NCI-H69 (cell line): ENCODE measurements around the gene SCP2.
A peak's percentile ranks its signal among the peaks of the same experiment; 100 is the strongest.

Experiments
- DNase-seq: peaks from one replicate; lab custom pipeline; 2025; lab: John Stamatoyannopoulos, UW

Gene SCP2

DNA sequence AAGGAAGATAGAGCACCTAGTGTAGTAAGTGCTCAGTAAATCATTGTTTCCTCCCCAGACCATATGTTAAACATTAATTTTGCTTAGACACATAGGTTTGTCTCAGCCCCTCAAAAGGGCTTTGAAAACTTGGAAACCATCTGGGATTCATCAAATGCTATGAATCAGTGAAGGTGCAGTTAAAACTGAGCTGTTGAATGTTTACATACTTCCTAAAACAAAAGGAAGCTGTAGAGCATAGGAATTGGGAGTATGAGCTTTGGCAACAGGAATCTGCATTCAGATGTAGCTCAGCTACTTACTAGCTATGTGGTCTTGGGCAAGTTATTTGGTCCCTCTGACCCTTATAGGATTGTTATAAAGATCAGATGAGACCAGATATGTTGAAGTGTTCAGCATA, 116.2 kb downstream of the SCP2 start:
- DNase-seq: no peak

DNA sequence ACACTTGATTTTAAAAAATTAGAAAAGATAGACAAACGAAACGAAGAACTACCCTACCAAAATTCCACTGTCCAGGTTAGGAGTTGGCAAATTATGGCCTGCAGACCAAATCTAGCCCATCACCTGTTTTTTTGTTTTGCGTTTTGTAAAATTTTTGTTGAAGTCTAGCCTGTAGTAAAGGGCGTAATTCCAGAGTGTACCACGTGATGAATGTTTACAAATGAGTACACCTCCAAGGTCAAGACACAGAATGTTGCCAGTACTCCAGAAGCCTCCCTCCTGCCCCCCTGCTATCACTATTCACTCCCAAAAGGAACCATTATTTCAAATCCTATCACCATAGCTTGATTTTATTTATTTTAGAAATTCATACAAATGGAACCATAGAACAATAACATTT, 117.8 kb downstream of the SCP2 start:
- DNase-seq: peak; percentile 9

DNA sequence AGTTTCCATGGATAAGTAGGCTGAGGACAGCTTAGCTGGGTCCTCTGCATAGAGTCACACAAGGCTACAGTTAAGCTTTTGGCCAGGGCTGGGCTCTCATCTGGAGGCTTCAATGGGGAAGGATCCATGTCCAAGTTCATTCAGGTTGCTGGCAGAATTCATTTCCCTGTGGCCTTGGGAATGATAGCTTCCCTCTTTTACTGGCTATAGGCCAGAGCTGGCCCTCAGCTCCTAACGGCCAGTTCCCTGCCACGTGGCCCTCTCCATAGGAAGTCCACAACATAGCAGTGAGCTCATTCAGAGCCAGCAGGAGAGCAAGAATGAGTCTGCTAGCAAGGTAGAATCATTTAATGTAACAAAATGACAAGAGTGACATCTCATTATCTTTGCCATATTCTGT, 119.9 kb downstream of the SCP2 start:
- DNase-seq: peak; percentile 94

DNA sequence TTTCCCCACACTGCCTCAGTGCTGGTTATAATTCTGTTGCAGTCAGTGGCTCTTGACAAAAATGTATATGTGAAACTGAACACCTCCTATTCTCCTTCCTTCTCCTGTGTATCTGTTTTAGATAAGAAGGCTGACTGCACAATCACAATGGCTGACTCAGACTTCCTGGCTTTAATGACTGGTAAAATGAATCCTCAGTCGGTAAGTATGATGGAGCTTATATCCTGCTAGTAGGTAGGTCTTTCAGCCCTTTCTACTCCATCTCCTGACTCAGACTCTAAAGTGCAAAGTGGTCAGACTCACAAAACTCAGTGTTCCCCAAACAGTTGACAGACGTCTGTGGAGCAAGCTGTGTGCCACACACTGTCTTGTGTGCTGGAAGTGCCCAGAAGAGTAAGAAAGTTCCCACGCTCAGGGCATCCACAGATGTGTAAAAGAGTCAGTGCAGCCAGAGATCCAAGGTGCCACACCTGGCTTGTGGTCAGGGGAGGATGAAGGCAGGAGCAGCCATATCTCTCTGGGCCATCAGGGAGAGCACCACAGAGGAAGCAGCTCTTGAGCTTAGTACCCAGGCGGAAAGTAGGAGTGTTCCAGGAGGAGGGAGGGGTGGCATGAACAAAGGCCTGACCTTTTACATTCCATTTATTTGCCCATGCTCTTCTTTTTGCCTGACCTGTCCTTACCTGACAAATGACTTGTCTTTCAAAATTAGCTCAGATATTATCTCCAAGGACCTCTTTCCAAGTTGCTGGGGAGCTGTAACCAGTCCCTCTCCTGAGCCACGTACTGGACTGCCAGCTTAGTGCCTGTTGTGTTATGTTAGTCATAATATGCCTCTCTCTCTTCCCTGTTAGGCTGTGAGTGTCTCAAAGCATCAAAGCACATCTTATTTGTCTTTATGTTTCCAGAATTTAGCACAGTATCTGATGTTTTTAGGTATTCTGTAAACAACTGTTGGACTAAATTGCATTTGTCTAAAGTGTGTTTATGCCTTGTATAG, 121.0 kb downstream of the SCP2 start:
- DNase-seq: peak; percentile 77

DNA sequence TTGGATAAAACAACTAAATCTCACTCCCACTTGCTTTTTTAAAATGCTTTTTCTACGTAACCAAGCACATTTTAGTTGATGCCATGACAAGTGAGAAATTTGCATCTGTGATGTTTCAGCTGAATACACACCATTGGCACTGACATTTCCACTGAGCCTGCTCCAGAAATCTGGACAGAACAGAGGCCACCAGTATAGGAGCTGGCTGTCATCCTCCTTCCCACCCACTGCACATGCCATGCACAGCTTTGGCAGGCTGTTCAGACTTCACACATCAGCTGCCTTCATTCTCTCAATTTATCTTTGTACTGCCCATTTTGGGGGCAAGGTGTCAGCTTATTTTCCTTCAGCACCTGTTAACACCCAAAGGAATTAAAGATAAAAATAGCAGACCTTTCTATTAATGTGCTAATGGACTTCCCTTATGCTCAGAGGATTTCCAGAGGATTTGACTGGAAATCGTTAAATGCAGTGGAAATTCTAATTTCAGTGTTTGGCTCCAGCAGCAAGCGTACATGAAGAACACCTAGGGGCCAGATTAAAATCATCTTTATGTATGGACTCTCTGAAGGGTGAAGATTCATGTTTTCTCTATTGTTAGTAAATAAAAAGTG, 122.0 kb downstream of the SCP2 start:
- DNase-seq: peak; percentile 51

DNA sequence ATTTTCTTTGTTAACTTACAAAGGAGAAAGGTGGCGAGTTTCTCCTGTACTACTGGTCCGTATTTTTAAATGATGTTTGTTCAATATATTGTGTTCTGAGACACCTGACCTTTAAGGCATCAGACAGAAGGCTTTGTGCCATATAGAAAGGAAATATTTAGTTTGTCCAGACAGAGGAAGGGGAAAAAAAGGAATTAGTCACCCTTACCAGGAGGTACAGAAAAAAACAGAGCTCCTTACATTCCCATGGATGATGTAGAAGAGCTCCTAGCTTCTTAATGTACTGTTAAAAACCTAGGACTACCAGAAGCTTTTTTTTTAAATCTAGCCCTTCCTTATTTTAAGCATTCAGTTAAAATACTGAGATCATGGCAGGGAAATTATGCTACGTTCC, 122.5 kb downstream of the SCP2 start:
- DNase-seq: peak; percentile 33

DNA sequence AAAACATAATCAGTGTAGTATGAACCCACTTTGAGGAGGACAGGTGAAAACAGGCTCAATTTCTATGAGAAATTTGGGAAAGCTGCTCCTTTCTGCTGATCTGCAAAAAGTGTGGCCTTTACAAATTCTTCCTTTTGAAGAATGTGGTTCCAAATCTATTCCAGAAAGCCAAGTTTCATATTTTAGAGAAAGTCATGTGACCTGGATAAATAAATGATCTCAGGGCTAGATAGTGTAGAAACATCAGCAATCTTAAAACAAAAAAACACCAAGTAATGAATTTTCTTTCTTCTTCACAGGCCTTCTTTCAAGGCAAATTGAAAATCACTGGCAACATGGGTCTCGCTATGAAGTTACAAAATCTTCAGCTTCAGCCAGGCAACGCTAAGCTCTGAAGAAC, 123.2 kb downstream of the SCP2 start:
- no peak for DNase-seq

DNA sequence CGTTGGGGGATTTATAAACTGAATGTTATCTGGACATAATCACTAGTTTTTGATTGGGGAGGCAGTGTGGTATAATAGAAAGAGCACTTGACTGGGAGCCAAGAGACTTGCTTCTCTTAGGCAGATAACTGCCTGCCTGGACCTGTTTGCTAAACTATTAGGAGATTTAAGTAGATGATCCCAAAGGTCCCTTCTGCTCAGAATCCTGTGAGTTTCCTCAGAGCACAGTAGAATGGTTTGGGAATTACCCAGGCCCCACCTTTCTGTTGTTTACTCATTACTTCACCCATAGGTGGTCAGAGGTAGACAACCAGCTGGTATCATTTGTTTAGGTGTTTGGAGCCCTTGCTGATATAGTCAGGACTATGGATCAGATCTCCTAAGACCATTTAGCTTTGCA, 124.6 kb downstream of the SCP2 start:
- peak; percentile 94 for DNase-seq

DNA sequence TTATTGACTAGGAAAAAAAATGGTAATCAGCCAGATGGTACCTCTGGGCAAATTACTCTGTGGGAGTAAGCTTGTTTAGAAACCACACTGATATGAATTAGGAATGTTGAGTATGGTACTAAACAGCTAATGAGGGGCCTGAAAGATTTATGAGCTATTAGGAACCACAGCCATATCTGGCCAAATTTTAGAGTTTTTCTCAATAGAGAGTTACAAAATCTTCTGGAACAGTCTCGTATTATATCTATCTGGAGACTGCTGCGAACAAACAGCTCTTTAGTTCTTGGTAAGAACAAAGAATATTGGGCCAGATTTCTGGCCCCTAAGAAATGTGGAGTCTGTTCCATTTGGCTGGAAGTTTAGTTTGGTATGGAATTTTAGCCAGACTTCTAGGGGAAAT, 130.1 kb downstream of the SCP2 start:
- DNase-seq: peak; percentile 75

DNA sequence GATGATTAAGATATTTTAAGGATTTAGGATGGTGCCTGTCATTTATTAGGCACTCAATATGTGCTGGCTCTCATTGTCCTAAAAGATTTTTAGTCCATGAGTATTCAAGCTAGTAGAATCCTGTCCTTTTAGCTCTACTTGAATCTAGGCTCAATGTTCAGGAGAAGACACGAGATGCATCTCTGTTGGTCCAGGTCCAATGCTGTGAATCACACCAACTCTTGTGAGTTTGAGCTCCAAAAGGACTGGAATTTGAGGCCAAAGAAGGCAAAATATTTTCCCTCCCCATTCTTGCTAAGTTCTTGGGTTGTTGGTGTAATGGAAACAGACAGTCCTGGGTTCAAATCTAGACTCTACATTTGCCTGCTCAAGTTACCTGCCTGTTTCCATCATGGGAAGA, 133.5 kb downstream of the SCP2 start:
- no peak for DNase-seq

DNA sequence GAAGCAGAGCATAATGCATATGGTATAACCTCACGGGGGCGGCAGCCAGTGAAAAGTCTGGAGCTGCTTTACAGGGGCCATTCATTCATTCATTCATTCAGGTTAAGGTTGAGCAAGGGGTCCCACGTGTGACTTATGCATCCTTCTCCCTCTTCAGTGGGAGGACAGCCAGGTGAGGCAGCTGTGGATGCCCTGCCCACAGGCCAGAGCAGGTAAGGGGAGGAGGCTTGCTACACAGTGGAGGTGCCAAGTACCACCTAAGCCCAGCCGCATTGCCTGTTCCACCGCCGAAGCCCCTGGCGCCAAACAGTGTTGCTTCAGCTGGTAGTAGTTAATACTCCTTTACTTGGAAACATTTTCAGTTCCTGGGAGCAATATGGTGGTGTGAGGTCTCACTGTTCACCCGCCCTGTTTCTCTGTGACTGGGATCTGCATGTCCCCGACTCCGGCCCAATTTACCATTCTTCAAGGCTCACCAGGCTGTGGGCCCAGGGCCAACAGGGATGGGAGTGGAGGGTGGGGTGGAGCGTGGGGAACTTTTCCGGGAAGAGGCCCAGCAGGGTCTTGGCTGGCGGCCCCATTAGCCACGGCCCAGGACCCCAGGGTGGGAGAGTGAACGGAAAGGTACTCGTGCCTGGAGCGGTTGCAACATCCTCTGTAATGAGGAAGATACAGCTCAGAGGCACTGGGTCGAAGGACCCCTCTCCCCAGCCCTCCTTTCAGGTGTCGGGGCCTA, 134.2 kb downstream of the SCP2 start:
- peak; percentile 45 for DNase-seq

DNA sequence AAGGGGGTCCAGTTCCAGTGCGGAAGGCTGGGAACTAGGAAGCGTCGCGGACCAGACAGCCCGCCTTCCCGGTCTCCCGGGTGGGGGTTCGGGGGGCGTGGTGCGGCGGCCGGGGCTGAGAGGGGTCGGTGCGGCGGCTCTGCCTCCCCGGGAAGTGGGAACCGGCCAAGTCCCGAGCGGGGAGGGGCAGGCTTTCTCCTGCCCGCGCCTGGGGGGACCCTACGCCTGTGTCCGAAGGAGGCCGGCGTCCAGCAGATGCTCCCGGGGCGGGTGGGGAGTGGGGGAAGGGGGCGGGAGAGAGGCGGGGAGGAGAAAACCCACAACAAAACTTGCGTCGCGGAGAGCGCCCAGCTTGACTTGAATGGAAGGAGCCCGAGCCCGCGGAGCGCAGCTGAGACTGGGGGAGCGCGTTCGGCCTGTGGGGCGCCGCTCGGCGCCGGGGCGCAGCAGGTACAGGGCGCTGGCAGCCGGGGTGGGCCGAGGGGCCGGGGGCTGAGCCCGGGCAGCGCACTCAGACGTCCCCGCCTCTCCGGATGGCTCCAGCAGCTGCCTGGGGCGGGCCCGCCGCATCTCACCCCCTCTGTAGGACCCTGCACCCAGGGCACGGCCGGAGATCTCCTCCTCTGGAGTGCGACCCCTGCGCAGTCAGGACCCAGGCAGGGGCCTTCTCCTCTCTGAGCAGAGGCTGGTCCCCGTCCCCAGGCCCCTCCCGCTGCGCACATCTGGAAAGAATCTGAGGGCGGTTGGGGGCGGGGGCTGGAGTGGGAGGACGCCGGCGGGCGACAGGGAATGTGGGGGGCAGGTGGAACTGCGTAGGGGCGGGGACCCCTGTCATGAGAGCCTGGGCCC, 135.0 kb downstream of the SCP2 start, which contains the start of gene PODN:
PODN (plus strand) TSS at position 355 of the 849 bp plus-strand sequence. CDS start 7,643 bp downstream, outside the sequence.
- DNase-seq: peak; percentile 58

DNA sequence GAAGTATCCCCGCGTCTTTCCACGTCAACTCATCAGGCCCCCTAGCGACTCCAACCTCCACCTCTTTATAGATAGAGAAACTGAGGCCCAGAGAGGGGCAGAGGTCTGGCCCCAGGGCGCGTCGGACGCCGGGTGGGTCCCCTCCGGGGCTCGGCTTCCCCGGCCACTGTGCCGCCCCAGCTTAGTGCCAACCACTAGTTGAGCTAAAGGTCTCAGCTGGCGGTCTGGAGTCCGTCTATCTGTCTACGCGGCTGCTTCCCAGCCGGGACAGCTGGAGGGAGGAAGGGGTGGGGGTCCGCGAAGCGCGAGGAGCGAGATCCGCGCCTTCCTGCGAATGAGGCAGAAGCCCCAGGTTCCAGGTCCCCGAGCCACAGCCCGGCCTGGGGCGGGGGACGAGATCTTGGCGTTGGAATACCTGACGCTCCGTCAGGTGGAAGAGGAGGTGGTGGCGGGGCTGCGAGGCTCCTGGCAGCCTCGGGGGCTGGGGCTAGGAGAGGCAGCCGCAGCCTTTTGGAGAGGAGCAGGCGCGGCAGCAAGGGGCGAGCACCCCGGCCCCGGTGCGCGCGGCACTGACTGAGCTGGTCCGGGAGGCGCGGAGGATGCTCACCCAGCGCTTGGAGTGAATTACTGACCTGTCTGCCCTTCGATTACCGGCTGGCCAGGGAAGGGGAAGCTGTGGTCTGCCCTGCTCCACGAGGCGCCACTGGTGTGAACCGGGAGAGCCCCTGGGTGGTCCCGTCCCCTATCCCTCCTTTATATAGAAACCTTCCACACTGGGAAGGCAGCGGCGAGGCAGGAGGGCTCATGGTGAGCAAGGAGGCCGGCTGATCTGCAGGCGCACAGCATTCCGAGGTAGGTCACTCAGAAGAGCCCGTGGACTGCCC, 135.9 kb downstream of the SCP2 start:
- no peak for DNase-seq

DNA sequence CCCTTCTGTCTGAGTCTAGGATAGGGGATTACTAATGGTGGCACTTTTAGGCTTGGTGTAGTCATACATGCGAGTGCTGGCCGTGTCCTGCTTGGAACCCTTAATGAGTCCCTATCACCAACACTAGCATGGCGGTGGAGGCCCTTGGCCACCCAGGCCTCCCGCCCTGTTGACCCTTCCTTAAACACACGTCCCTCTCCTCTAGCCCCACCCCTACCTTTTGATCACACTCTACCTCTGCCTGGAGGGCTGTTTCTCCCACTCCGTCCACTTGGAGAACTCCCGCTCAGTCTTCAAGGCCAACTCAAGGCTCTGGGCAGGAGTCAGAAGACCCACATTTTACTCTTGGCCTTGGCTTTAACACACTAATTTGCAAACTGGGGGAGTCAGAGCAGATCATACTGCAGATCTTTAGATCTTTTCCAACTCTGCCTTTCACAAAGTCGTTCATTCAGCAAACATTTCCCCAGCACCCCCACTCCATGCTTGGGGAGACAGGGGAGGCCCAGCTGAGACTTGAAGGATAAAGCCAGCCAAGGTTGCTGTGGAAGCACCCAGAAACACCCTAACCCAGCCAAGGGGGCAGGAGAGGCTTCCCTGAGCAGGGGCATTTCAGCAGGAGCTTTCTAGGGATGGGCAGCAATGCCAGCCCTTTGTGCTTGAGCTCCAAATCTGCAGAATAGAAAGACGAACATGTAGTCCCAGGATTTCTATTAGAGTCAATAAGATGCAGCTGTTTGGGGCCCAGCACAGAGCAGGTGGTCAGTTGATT, 136.9 kb downstream of the SCP2 start:
- DNase-seq: no peak

DNA sequence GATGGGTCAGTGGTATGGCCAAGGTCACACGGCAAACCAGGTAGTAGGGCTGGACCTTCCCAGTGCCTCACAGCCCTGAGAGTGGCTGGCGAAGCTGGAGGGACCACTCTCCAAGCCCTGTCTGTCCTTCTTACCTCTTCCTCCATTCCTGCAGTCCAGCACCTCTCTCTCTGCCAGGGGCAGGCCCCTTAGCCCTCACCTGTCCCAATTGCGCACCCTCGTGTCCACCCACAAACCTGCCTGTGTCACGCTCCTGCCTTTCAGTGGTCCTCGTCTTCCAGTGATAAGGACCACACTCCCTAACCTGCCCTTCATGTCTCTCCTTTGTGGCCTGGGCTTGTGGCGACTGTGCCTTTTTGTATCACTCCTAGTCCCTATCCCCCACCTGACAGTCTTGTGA, 138.3 kb downstream of the SCP2 start:
- DNase-seq: no peak

DNA sequence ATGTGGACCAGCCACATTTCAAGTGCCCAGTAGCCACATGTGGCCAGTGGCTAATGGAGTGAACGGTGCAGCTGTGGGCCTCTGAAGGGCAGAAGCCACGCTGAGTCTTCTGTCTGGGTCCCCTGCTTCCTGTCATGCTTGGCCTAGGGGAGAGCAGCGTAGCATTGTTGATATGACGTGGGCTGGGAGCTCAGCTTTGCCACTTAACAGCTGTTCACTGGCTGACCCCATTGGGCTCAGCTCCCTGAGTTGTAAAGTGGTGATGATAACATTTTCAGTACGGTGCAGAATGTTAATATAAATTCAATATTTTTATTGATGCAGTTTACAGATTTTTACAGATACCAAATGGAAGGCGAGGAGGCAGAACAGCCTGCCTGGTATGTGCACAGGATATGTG, 139.4 kb downstream of the SCP2 start:
- no peak for DNase-seq

DNA sequence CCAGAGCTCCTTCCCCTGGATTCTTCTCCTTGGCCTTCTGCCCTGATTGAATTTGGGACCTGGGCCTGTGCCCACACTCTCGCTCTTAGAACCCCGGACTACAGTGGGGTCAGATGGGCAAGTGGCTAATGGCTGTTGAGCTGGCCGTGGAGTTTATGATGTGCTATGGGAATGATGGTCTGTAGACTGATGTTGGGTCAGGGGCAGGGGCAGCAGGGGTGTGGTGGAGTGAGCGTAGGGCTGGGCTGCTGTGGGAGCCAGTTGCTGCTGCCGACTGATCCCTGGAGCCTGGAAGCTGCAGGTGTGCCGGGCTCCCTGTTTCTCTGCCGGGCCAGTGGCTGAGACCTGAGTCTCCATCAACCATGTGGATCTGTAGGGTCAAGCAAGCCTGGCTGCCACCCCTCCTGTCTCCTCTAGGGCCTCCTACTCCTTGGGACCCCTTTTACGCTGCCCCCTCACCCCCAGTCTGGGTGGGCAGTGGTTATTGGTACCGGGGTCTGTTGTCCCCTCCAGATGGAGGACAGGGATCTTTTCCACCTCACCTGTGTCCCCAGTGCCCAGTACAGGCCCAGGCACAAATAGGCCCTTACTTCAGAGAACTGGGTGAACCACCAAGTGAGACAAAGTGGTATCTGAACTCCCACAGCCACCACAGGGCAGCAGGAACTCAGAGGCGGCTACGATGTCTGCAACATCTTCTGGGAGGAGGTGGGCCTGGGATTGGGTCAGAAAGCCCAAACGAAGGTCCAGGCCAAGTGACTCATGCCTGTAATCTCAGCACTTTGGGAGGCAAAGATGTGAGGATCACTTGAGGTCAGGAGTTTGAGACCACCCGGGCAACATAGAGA, 140.0 kb downstream of the SCP2 start:
- DNase-seq: no peak

DNA sequence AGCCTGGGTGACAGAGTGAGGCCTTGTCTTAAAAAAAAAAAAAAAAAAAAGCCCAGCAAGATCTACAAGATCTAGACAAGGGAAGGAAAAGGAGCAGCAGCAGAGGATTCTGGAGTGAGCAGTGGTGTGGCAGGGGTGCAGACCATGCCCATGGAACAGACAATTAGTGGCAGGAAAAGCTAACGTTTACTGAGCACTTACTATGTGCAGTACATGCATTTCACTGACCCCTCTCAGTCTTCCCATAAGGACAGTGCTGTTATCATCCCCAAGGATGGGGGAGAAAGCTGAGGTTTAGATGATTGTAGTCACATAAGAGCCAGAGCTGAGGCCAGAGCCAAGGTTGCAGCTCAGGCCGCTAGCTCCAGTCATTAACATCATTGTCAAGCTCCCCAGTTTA, 140.8 kb downstream of the SCP2 start:
- no peak for DNase-seq
